ENCODE data around the gene TFAP2C.
"Not testable (repeated sequence)": the region's sequence is repeated elsewhere in the genome, so short reads cannot be mapped to it uniquely, and the experiment has no call there.

Gene TFAP2C

GRCh38 chr20:56657879-56658278, 28.8 kb downstream of the TFAP2C start:
- DNase-seq = no peak

GRCh38 chr20:56658341-56658947, 29.3 kb downstream of the TFAP2C start:
- not testable (repeated sequence) for DNase-seq

- no peak for DNase-seq
Observed at GRCh38 chr20:56663660-56664059, 34.6 kb downstream of the TFAP2C start.

GRCh38 chr20:56664796-56665195, 35.7 kb downstream of the TFAP2C start:
- DNase-seq = no peak

- no peak for DNase-seq
Observed at GRCh38 chr20:56665806-56666205, 36.7 kb downstream of the TFAP2C start.

GRCh38 chr20:56673450-56673849, 44.3 kb downstream of the TFAP2C start:
- no peak for DNase-seq

- DNase-seq = no peak
Observed at GRCh38 chr20:56676001-56676400, 46.9 kb downstream of the TFAP2C start.

- no peak for DNase-seq
Observed at GRCh38 chr20:56676679-56677078, 47.6 kb downstream of the TFAP2C start.

GRCh38 chr20:56683077-56683865, 54.2 kb downstream of the TFAP2C start:
- DNase-seq = no peak

GRCh38 chr20:56685879-56686278, 56.8 kb downstream of the TFAP2C start:
- no peak for DNase-seq

GRCh38 chr20:56687061-56687460, 58.0 kb downstream of the TFAP2C start:
- DNase-seq = no peak

GRCh38 chr20:56688106-56688505, 59.0 kb downstream of the TFAP2C start:
- DNase-seq = no peak
